ENCODE data around the gene GMPPA. TPM values are rescaled to one million over a fixed set of nuclear protein-coding genes. Genes with fewer than 3 reads are reported as not detected.

Gene GMPPA
- total RNA-seq = 11.3 TPM

GRCh38 chr2:219498280-219499057 lies at the start of gene GMPPA:
TSS of gene GMPPA (plus strand) at chr2:219498891. CDS start at chr2:219499976, 1,085 bp downstream.

GRCh38 chr2:219514196-219514761 lies 15.6 kb downstream of the GMPPA start, which contains the start of gene ASIC4:
TSS of gene ASIC4 (plus strand) at chr2:219514482. CDS start at chr2:219514725, 243 bp downstream.

DNA sequence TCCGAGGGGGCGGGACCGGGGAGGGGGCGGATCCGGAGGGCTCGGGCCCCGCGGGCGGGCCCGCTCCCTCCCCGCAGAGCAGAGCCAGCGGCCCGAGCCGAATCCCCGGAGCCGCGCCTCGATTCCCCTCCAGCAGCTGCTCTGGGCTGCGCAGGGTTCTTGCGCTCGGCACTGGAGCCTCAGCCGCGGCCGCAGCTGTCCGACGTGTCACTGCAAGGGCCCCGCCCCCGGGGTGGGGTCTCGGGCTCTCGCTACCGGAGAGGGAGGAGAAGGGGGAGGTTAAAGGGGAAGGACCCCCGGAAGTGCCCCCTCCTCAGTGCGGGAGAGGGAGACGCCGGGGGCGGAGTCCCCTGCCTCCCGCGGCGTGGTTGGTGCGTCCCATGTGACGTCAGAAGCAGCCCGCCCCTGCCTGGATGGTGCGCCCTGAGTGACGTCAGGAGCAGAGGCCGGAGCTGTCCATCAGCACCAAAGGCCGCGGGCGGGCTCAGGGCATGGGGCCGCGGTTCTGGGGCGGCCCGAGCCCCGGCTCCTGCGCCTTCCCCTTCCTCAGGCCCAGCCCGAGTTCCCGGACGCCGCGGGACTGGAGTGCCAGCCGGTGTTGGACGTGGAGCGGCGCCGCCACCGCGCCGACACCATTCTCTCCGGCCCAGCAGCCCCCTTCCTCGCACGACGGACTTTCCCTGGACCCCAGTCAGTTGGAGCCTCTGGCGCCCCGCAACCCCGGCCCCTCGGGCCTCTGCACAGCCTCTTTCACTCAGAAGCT lies 45.1 kb downstream of the GMPPA start, which contains the start of the genes CHPF and TMEM198:
CHPF (minus strand) TSS at position 214 of the 763 bp plus-strand sequence. CDS start 271 bp downstream, outside the sequence.
TMEM198 (plus strand) TSS at position 433 of the 763 bp plus-strand sequence. CDS start 700 bp downstream, outside the sequence.

Small RNA genes within 50 kb of the gene (small RNA-seq; reads per million reads assigned to genes)
- not detected for gene MIR3132 (ENCODE audit: low replicate concordance)

Other genes with a start within 250 kb of the GMPPA start
- not detected for gene TUBA4B, start 245.6 kb upstream of the GMPPA start, total RNA-seq
- 0.94 TPM for gene TUBA4A, start 245.0 kb upstream of the GMPPA start, total RNA-seq
- 103 TPM for gene DNAJB2, start 219.5 kb upstream of the GMPPA start, total RNA-seq
- gene PTPRN, start 189.5 kb upstream of the GMPPA start, total RNA-seq = 30.7 TPM
- not detected for gene RESP18, start 166.1 kb upstream of the GMPPA start, total RNA-seq
- gene DNPEP, start 111.0 kb upstream of the GMPPA start, total RNA-seq = 17.2 TPM
- not detected for gene DES, start 80.5 kb upstream of the GMPPA start, total RNA-seq
- 24.7 TPM for gene SPEG, start 64.0 kb upstream of the GMPPA start, total RNA-seq
- 4.1 TPM for gene ASIC4, start 15.6 kb downstream of the GMPPA start, total RNA-seq
- 32.2 TPM for gene CHPF, start 44.9 kb downstream of the GMPPA start, total RNA-seq
- gene TMEM198, start 45.1 kb downstream of the GMPPA start, total RNA-seq = 15.7 TPM
- 79.5 TPM for gene OBSL1, start 72.6 kb downstream of the GMPPA start, total RNA-seq
- gene INHA, start 73.4 kb downstream of the GMPPA start, total RNA-seq = not detected
- 24.4 TPM for gene STK11IP, start 99.0 kb downstream of the GMPPA start, total RNA-seq
- gene SLC4A3, start 128.7 kb downstream of the GMPPA start, total RNA-seq = 34.4 TPM